ENCODE data around the gene HIVEP3. TPM values are rescaled to one million over a fixed set of nuclear protein-coding genes. Genes with fewer than 3 reads are reported as not detected.

HIVEP3 gene
- total and polyA plus RNA-seq, 2 of the 13 experiments (the other 11 are each of a cell fraction or from before 2014, with no cell fraction given): 0.05 TPM; not detected in 1

DNA sequence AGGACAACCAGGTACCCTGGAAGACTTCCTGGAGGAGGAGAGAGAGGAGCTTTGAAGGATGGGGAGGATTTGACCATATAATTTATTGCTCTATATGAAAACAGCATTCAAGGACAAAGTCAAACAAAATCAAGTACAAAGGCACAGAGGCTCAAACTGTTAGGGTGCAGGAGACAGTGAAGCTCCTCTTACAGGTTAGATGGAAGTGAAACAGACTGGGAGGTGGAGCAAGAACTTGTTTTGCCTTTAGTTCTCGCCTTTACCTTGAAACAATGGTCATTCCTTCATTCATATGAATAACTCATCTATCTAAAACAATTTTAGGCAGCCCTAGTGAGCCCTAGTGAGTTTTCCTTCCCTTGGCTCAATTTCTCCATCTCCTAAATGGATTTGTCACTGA lies 199.6 kb downstream of the HIVEP3 start (continued):
- TF ChIP-seq, protein P1, sequence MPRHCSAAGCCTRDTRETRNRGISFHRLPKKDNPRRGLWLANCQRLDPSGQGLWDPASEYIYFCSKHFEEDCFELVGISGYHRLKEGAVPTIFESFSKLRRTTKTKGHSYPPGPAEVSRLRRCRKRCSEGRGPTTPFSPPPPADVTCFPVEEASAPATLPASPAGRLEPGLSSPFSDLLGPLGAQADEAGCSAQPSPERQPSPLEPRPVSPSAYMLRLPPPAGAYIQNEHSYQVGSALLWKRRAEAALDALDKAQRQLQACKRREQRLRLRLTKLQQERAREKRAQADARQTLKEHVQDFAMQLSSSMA (CRISPR knock-in tag; IDR thresholded peaks at IDR 0.05): no peak
- no peak for TF ChIP-seq ZNF605 (CRISPR knock-in tag; IDR thresholded peaks at IDR 0.05)
- no peak for TF ChIP-seq ZNF781 (CRISPR knock-in tag; IDR thresholded peaks at IDR 0.05; ENCODE audit: borderline replicate concordance, not compliant biosample characterization)

DNA sequence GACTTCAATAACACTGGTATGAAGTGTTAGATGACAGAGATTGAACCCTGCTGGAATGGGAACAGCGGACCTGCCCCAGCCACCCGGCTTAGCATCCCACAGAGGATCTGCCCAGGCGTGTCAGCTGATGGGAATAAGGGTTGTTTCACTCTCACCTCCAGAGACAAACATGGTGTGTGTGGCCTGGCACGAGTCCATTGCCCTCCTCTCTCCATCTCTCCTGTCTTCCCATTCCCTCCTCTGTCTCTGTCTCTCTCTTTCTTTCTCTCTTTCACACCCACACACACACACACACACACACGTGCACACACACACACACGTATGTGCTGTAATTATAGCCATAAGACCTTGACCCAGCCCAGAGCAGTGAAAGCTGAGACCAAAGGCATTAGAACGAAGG lies 200.2 kb downstream of the HIVEP3 start:
- no peak for FAIRE-seq
- TF ChIP-seq, protein P2, sequence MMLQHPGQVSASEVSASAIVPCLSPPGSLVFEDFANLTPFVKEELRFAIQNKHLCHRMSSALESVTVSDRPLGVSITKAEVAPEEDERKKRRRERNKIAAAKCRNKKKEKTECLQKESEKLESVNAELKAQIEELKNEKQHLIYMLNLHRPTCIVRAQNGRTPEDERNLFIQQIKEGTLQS (CRISPR knock-in tag; IDR thresholded peaks at IDR 0.05): no peak
- TF ChIP-seq CBX1 (IDR thresholded peaks at IDR 0.05; ENCODE audit: low read depth) (no peak), ZNF143 (CRISPR knock-in tag; IDR thresholded peaks at IDR 0.05) (no peak), ZNF746 (CRISPR knock-in tag; IDR thresholded peaks at IDR 0.05) (no peak), ZNF558 (CRISPR knock-in tag; IDR thresholded peaks at IDR 0.05; ENCODE audit: borderline replicate concordance) (no peak), ZNF331 (CRISPR knock-in tag; IDR thresholded peaks at IDR 0.05) (no peak), NCOR1 (IDR thresholded peaks at IDR 0.05; ENCODE audit: borderline replicate concordance, low read length) (no peak), ZNF792 (CRISPR knock-in tag; IDR thresholded peaks at IDR 0.05) (no peak)
- TF ChIP-seq, protein P3, sequence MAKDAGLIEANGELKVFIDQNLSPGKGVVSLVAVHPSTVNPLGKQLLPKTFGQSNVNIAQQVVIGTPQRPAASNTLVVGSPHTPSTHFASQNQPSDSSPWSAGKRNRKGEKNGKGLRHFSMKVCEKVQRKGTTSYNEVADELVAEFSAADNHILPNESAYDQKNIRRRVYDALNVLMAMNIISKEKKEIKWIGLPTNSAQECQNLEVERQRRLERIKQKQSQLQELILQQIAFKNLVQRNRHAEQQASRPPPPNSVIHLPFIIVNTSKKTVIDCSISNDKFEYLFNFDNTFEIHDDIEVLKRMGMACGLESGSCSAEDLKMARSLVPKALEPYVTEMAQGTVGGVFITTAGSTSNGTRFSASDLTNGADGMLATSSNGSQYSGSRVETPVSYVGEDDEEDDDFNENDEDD (CRISPR knock-in tag; IDR thresholded peaks at IDR 0.05; ENCODE audit: borderline replicate concordance): no peak
- TF ChIP-seq, protein P4, sequence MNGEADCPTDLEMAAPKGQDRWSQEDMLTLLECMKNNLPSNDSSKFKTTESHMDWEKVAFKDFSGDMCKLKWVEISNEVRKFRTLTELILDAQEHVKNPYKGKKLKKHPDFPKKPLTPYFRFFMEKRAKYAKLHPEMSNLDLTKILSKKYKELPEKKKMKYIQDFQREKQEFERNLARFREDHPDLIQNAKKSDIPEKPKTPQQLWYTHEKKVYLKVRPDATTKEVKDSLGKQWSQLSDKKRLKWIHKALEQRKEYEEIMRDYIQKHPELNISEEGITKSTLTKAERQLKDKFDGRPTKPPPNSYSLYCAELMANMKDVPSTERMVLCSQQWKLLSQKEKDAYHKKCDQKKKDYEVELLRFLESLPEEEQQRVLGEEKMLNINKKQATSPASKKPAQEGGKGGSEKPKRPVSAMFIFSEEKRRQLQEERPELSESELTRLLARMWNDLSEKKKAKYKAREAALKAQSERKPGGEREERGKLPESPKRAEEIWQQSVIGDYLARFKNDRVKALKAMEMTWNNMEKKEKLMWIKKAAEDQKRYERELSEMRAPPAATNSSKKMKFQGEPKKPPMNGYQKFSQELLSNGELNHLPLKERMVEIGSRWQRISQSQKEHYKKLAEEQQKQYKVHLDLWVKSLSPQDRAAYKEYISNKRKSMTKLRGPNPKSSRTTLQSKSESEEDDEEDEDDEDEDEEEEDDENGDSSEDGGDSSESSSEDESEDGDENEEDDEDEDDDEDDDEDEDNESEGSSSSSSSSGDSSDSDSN (CRISPR knock-in tag; IDR thresholded peaks at IDR 0.05): no peak
- TF ChIP-seq, protein P5, sequence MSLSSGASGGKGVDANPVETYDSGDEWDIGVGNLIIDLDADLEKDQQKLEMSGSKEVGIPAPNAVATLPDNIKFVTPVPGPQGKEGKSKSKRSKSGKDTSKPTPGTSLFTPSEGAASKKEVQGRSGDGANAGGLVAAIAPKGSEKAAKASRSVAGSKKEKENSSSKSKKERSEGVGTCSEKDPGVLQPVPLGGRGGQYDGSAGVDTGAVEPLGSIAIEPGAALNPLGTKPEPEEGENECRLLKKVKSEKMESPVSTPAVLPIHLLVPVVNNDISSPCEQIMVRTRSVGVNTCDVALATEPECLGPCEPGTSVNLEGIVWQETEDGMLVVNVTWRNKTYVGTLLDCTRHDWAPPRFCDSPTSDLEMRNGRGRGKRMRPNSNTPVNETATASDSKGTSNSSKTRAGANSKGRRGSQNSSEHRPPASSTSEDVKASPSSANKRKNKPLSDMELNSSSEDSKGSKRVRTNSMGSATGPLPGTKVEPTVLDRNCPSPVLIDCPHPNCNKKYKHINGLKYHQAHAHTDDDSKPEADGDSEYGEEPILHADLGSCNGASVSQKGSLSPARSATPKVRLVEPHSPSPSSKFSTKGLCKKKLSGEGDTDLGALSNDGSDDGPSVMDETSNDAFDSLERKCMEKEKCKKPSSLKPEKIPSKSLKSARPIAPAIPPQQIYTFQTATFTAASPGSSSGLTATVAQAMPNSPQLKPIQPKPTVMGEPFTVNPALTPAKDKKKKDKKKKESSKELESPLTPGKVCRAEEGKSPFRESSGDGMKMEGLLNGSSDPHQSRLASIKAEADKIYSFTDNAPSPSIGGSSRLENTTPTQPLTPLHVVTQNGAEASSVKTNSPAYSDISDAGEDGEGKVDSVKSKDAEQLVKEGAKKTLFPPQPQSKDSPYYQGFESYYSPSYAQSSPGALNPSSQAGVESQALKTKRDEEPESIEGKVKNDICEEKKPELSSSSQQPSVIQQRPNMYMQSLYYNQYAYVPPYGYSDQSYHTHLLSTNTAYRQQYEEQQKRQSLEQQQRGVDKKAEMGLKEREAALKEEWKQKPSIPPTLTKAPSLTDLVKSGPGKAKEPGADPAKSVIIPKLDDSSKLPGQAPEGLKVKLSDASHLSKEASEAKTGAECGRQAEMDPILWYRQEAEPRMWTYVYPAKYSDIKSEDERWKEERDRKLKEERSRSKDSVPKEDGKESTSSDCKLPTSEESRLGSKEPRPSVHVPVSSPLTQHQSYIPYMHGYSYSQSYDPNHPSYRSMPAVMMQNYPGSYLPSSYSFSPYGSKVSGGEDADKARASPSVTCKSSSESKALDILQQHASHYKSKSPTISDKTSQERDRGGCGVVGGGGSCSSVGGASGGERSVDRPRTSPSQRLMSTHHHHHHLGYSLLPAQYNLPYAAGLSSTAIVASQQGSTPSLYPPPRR (CRISPR knock-in tag; IDR thresholded peaks at IDR 0.05; ENCODE audit: borderline replicate concordance): no peak

More for the DNA sequence above, 200.2 kb downstream of the HIVEP3 start:
- no peaks in the 10 kb centered on the region for H3K4me1 ChIP-seq (ENCODE audit: insufficient read depth, low read length)
- in situ Hi-C loops (cut with HindIII; ENCODE audit: extremely low pct_ligation_motif_present, low pct_unique_long_range_greater_than_20kb) (no loop called here), intact Hi-C loops (cut with micrococcal nuclease; ENCODE audit: unreplicated experiment) (no loop called here)
- H3K4me3 ChIP-seq (replicated peaks in 1 of 3; ENCODE audit: insufficient read depth in 1 of 3, low read depth in 2 of 3, low read length in 3 of 3): no peak overlapping the region
- DNase-seq (ENCODE audit: low spot score) (no peak), ATAC-seq (no peak)
- CTCF ChIA-PET (ENCODE audit: low intra/inter-chr PET ratio, low total read pairs): no interaction called here
- H2AFZ ChIP-seq (ENCODE audit: low read length): no peak overlapping the region
- H3K79me2 ChIP-seq (ENCODE audit: insufficient read depth, low read length): no peaks in the 10 kb centered on the region
- H3K36me3 ChIP-seq (replicated peaks in 1 of 2; ENCODE audit: control insufficient read depth in 1 of 2, insufficient read depth in 2 of 2, low read length in 2 of 2): no peaks in the 10 kb centered on the region
- no peak overlapping the region for H3K4me2 ChIP-seq (ENCODE audit: low read depth, low read length)
- H4K20me1 ChIP-seq (ENCODE audit: insufficient read depth, low read length): no peaks in the 10 kb centered on the region
- H3K9me3 ChIP-seq (ENCODE audit: low read length): no peaks in the 10 kb centered on the region
- no TSS peak for BruUV-seq (replicated peaks)
- POLR2A ChIA-PET: no interaction called here
- H3K27ac ChIP-seq (ENCODE audit: extremely low read length, insufficient read depth, low read length): no peak overlapping the region
- H3K9ac ChIP-seq (ENCODE audit: insufficient read depth, low read depth, low read length): no peak overlapping the region
- H3K27me3 ChIP-seq (ENCODE audit: control insufficient read depth in 1 of 2, insufficient read depth in 2 of 2, low read length in 2 of 2): peaks cover 0 to 1% of the 10 kb centered on the region in 2 experiments; a peak in 2 of 5 replicates
- 6% methylated on average over 5 of the region's 7 CpGs for WGBS (ENCODE audit: low lambda C conversion rate)

Data from HepG2 (cell line).